ENCODE data around the gene MS4A4A.
"Not testable (repeated sequence)": the region's sequence is repeated elsewhere in the genome, so short reads cannot be mapped to it uniquely, and the experiment has no call there.

MS4A4A gene

GRCh38 chr11:60301884-60302283 is 21.4 kb downstream of the MS4A4A start:
- in situ Hi-C loops (cut with HindIII; ENCODE audit: low sequenced_read_pairs): not testable (repeated sequence)

GRCh38 chr11:60303661-60304060 is 23.2 kb downstream of the MS4A4A start:
- in situ Hi-C loops (cut with HindIII; ENCODE audit: low sequenced_read_pairs): no loop called here

GRCh38 chr11:60305906-60306619 is 25.6 kb downstream of the MS4A4A start:
- in situ Hi-C loops (cut with HindIII; ENCODE audit: low sequenced_read_pairs): no loop called here

- in situ Hi-C loops (cut with HindIII; ENCODE audit: low sequenced_read_pairs): no loop called here
These were observed 27.2 kb downstream of the MS4A4A start for GRCh38 chr11:60307507-60308195.

- in situ Hi-C loops (cut with HindIII; ENCODE audit: low sequenced_read_pairs): no loop called here
These were observed 30.0 kb downstream of the MS4A4A start for GRCh38 chr11:60310407-60310998.

- in situ Hi-C loops (cut with HindIII; ENCODE audit: low sequenced_read_pairs): no loop called here
These were observed 34.3 kb downstream of the MS4A4A start for GRCh38 chr11:60314635-60315321.

GRCh38 chr11:60315871-60316270 is 35.4 kb downstream of the MS4A4A start:
- in situ Hi-C loops (cut with HindIII; ENCODE audit: low sequenced_read_pairs): no loop called here

GRCh38 chr11:60316317-60316716 is 35.9 kb downstream of the MS4A4A start:
- in situ Hi-C loops (cut with HindIII; ENCODE audit: low sequenced_read_pairs): no loop called here

GRCh38 chr11:60318726-60319125 is 38.3 kb downstream of the MS4A4A start:
- in situ Hi-C loops (cut with HindIII; ENCODE audit: low sequenced_read_pairs): no loop called here

- in situ Hi-C loops (cut with HindIII; ENCODE audit: low sequenced_read_pairs): no loop called here
These were observed 40.6 kb downstream of the MS4A4A start for GRCh38 chr11:60321051-60321450.

- in situ Hi-C loops (cut with HindIII; ENCODE audit: low sequenced_read_pairs): no loop called here
These were observed 46.5 kb downstream of the MS4A4A start, which contains the start of gene MS4A6E for GRCh38 chr11:60326955-60327354. MS4A6E (plus strand) TSS chr11:60327255; CDS start chr11:60334896, 7,641 bp downstream.

GRCh38 chr11:60328460-60328859 is 48.0 kb downstream of the MS4A4A start:
- in situ Hi-C loops (cut with HindIII; ENCODE audit: low sequenced_read_pairs): no loop called here

- in situ Hi-C loops (cut with HindIII; ENCODE audit: low sequenced_read_pairs): no loop called here
These were observed 52.4 kb downstream of the MS4A4A start for GRCh38 chr11:60332846-60333245.

- in situ Hi-C loops (cut with HindIII; ENCODE audit: low sequenced_read_pairs): no loop called here
These were observed 53.6 kb downstream of the MS4A4A start for GRCh38 chr11:60334005-60334620.

- in situ Hi-C loops (cut with HindIII; ENCODE audit: low sequenced_read_pairs): no loop called here
These were observed 56.4 kb downstream of the MS4A4A start for GRCh38 chr11:60336767-60337391.

- in situ Hi-C loops (cut with HindIII; ENCODE audit: low sequenced_read_pairs): no loop called here
These were observed 57.6 kb downstream of the MS4A4A start for GRCh38 chr11:60338053-60338452.

- in situ Hi-C loops (cut with HindIII; ENCODE audit: low sequenced_read_pairs): no loop called here
These were observed 58.9 kb downstream of the MS4A4A start for GRCh38 chr11:60339356-60339755.

GRCh38 chr11:60343094-60343704 is 62.7 kb downstream of the MS4A4A start:
- in situ Hi-C loops (cut with HindIII; ENCODE audit: low sequenced_read_pairs): no loop called here

GRCh38 chr11:60344146-60344545 is 63.7 kb downstream of the MS4A4A start:
- in situ Hi-C loops (cut with HindIII; ENCODE audit: low sequenced_read_pairs): no loop called here

GRCh38 chr11:60345489-60345888 is 65.0 kb downstream of the MS4A4A start:
- in situ Hi-C loops (cut with HindIII; ENCODE audit: low sequenced_read_pairs): no loop called here

Data from endothelial cell of hepatic sinusoid (primary cell).